H1 (cell line): ENCODE measurements around the gene ATP1A1. TPM values are rescaled to one million over a fixed set of nuclear protein-coding genes. Genes with fewer than 3 reads are reported as not detected.

ENCODE experiments used
- CTCF ChIA-PET: fragments of 300-600 bp; sonication (Branson Sonifier 250); formaldehyde crosslinking; loops from one replicate; lab custom pipeline; 2021; ENCODE audit not compliant: partially characterized antibody; lab: Charles Lee
- POLR2A ChIA-PET: fragments of 300-600 bp; sonication (Branson Sonifier 250); formaldehyde crosslinking; loops from one replicate; lab custom pipeline; 2021; ENCODE audit warnings: inconsistent platforms; ENCODE audit not compliant: partially characterized antibody; lab: Charles Lee
- DNase-seq, 2 experiments: peaks; one replicate each; pipeline versions ENCODE4 v3.0.0 to v3.0.0-alpha.2; 2010 to 2022; ENCODE audit warnings: low spot score in 2 of 2, low read depth in 1 of 2, mixed read lengths in 1 of 2
- FAIRE-seq: peaks from 2 replicates; lab custom pipeline; 2011; peaks lifted over from hg19 to GRCh38; lab: Jason Lieb, UNC
- H2AFZ ChIP-seq: 2 replicates; pipeline ENCODE4 v1.8.1; 2012; ENCODE audit warnings: low read length, inconsistent platforms
- H2AK5ac ChIP-seq: 2 replicates; pipeline ENCODE4 v1.6.1; 2013; ENCODE audit warnings: low read depth, low read length
- H2BK120ac ChIP-seq: replicated peaks from 2 replicates; pipeline ENCODE3; 2013; ENCODE audit warnings: low read depth, low read length, inconsistent platforms
- H2BK12ac ChIP-seq: 2 replicates; pipeline ENCODE4 v1.6.1; 2013; ENCODE audit warnings: low read depth, low read length
- H2BK15ac ChIP-seq: 2 replicates; pipeline ENCODE4 v1.6.1; 2013; ENCODE audit warnings: low read length
- H2BK20ac ChIP-seq: 2 replicates; pipeline ENCODE4 v1.6.1; 2013; ENCODE audit warnings: low read length
- H2BK5ac ChIP-seq: 2 replicates; pipeline ENCODE4 v1.6.1; 2013; ENCODE audit warnings: low read depth, low read length
- H3K14ac ChIP-seq: 2 replicates; pipeline ENCODE4 v1.6.1; 2013; ENCODE audit warnings: inconsistent platforms; ENCODE audit not compliant: insufficient read length
- H3K18ac ChIP-seq: 2 replicates; pipeline ENCODE4 v1.6.1; 2013; ENCODE audit warnings: low read length; ENCODE audit errors: extremely low read depth
- H3K23ac ChIP-seq: 2 replicates; pipeline ENCODE4 v1.6.1; 2013; ENCODE audit warnings: inconsistent platforms; ENCODE audit not compliant: insufficient read length
- H3K23me2 ChIP-seq: 2 replicates; pipeline ENCODE4 v1.6.1; 2013; ENCODE audit warnings: low read depth, low read length
- H3K27ac ChIP-seq: 2 replicates; pipeline ENCODE4 v1.6.1; 2011; ENCODE audit warnings: low read depth, low read length, inconsistent platforms
- H3K27me3 ChIP-seq, 4 experiments: replicated peaks in 1 of 4; 1 replicate in 1 of 4; 2 replicates in 3 of 4; pipeline versions ENCODE4 v1.6.1 to v1.8.1; 2011 to 2013; ENCODE audit warnings: low read length in 3 of 4, mild to moderate bottlenecking in 3 of 4, inconsistent platforms in 2 of 4, mixed read lengths in 2 of 4, moderate library complexity in 1 of 4; ENCODE audit not compliant: control insufficient read depth in 3 of 4, insufficient read depth in 3 of 4; ENCODE audit errors: extremely low read depth in 1 of 4
- H3K36me3 ChIP-seq, 4 experiments: 2 replicates each; pipeline versions ENCODE4 v1.6.1 to v1.8.1; 2011 to 2013; ENCODE audit warnings: mild to moderate bottlenecking in 4 of 4, low read length in 3 of 4, moderate library complexity in 2 of 4, control low read depth in 1 of 4, inconsistent platforms in 1 of 4; ENCODE audit not compliant: insufficient read depth in 4 of 4, control insufficient read depth in 2 of 4
- H3K4ac ChIP-seq: replicated peaks from 2 replicates; pipeline ENCODE3; 2013; ENCODE audit warnings: low read length, low read depth, mixed read lengths, inconsistent platforms; ENCODE audit not compliant: insufficient read length
- H3K4me1 ChIP-seq, 4 experiments: replicated peaks in 1 of 4; 1 replicate in 1 of 4; 2 replicates in 3 of 4; pipeline versions ENCODE4 v1.6.1 to v1.8.1; 2011 to 2013; ENCODE audit warnings: low read length in 3 of 4, inconsistent platforms in 2 of 4, mixed read lengths in 1 of 4; ENCODE audit not compliant: insufficient read depth in 4 of 4, control insufficient read depth in 3 of 4
- H3K4me2 ChIP-seq, 2 experiments: 2 replicates each; pipeline versions ENCODE4 v1.6.1 to v1.8.1; 2011 to 2013; ENCODE audit warnings: low read depth in 2 of 2, low read length in 2 of 2, control low read depth in 1 of 2, inconsistent platforms in 1 of 2, mild to moderate bottlenecking in 1 of 2; ENCODE audit not compliant: insufficient read depth in 1 of 2
- H3K4me3 ChIP-seq, 4 experiments: fragments of 200-600, 300-600 bp in 1 of 4; sonication (generic), shearing (Covaris generic), sonication (Bioruptor Twin) in 1 of 4; 2 replicates each; pipeline versions ENCODE4 v1.5.1 to v1.8.1; 2011 to 2016; ENCODE audit warnings: low read length in 4 of 4, low read depth in 3 of 4, control low read depth in 2 of 4, inconsistent platforms in 2 of 4, mild to moderate bottlenecking in 2 of 4, mixed read lengths in 1 of 4, moderate library complexity in 1 of 4; ENCODE audit not compliant: insufficient read depth in 2 of 4; ENCODE audit errors: extremely low read depth in 1 of 4
- H3K56ac ChIP-seq: replicated peaks from 2 replicates; pipeline ENCODE3; 2013; ENCODE audit warnings: low read depth, mild to moderate bottlenecking, mixed read lengths, low read length, inconsistent platforms; ENCODE audit not compliant: insufficient read length
- H3K79me1 ChIP-seq: 2 replicates; pipeline ENCODE4 v1.6.1; 2013; ENCODE audit warnings: low read depth, low read length, control low read depth
- H3K79me2 ChIP-seq, 2 experiments: 2 replicates each; pipeline versions ENCODE4 v1.6.1 to v1.8.1; 2012 to 2013; ENCODE audit warnings: low read length in 2 of 2, mild to moderate bottlenecking in 2 of 2, inconsistent platforms in 1 of 2; ENCODE audit not compliant: insufficient read depth in 2 of 2, control insufficient read depth in 1 of 2
- H3K9ac ChIP-seq, 4 experiments: replicated peaks in 1 of 4; 1 replicate in 1 of 4; 2 replicates in 3 of 4; pipeline versions ENCODE4 v1.6.1 to v1.8.1; 2011 to 2013; ENCODE audit warnings: low read depth in 3 of 4, low read length in 3 of 4, control low read depth in 2 of 4, mild to moderate bottlenecking in 2 of 4, moderate library complexity in 2 of 4, inconsistent platforms in 1 of 4; ENCODE audit errors: extremely low read depth in 1 of 4
- H3K9me3 ChIP-seq, 2 experiments: 2 replicates each; pipeline versions ENCODE4 v1.6.1 to v1.8.1; 2012 to 2013; ENCODE audit warnings: mild to moderate bottlenecking in 2 of 2, moderate library complexity in 2 of 2, control low read depth in 1 of 2, inconsistent platforms in 1 of 2, low read depth in 1 of 2, low read length in 1 of 2, mixed read lengths in 1 of 2; ENCODE audit not compliant: insufficient read depth in 2 of 2
- H4K20me1 ChIP-seq, 2 experiments: replicated peaks in 1 of 2; 2 replicates each; pipeline versions ENCODE3 to v1.8.1; 2011 to 2013; ENCODE audit warnings: inconsistent platforms in 2 of 2, low read length in 2 of 2, mild to moderate bottlenecking in 1 of 2; ENCODE audit not compliant: insufficient read depth in 2 of 2, control insufficient read depth in 1 of 2
- H4K5ac ChIP-seq: 2 replicates; pipeline ENCODE4 v1.6.1; 2013; ENCODE audit warnings: low read length, low read depth, mixed read lengths, inconsistent platforms; ENCODE audit not compliant: insufficient read length
- H4K8ac ChIP-seq: 2 replicates; pipeline ENCODE4 v1.8.0; 2013; ENCODE audit warnings: mild to moderate bottlenecking, moderate library complexity, low read length, inconsistent platforms; ENCODE audit not compliant: insufficient read depth; ENCODE audit errors: extremely low read depth
- H4K91ac ChIP-seq: replicated peaks from 2 replicates; pipeline ENCODE3; 2013; ENCODE audit warnings: low read length, mixed read lengths, inconsistent platforms; ENCODE audit not compliant: insufficient read length
- CBX8 ChIP-seq: fragments of 300-800, 300-1000 bp; sonication (generic); IDR thresholded peaks from 2 replicates; pipeline ENCODE4 v1.7.1; 2016; ENCODE audit warnings: low read depth, low read length, borderline replicate concordance
- CREB1 ChIP-seq: IDR thresholded peaks from 2 replicates; pipeline ENCODE4 v1.6.1; 2012; ENCODE audit warnings: inconsistent platforms
- E2F6 ChIP-seq: IDR thresholded peaks from 2 replicates; pipeline ENCODE4 v1.6.1; 2012; ENCODE audit warnings: inconsistent platforms
- RNF2 ChIP-seq: fragments of 200-900, 300-1000 bp; sonication (generic); IDR thresholded peaks from 2 replicates; pipeline ENCODE4 v1.7.1; 2016; ENCODE audit warnings: borderline replicate concordance, low read depth, mild to moderate bottlenecking, antibody characterized with exemption, low read length; ENCODE audit not compliant: poor library complexity, severe bottlenecking; ENCODE audit errors: missing control alignments
- SUZ12 ChIP-seq: fragments of 200-600 bp; sonication (generic); IDR thresholded peaks from 2 replicates; pipeline ENCODE4 v1.6.1; 2012; ENCODE audit warnings: mild to moderate bottlenecking, inconsistent platforms, low read length, moderate library complexity, mixed read lengths
- TEAD4 ChIP-seq: IDR thresholded peaks from 2 replicates; pipeline ENCODE4 v1.6.1; 2012; ENCODE audit warnings: low read depth, low read length, inconsistent platforms, mixed read lengths
- YY1 ChIP-seq: IDR thresholded peaks from 2 replicates; pipeline ENCODE4 v1.6.1; 2011; ENCODE audit warnings: low read depth, mild to moderate bottlenecking, low read length
- WGBS, 2 experiments: shearing (Covaris generic) in 1 of 2; methylation state at CpG; one replicate each; pipeline versions ENCODE4 v1.1.6 to v1.1.7; 2013 to 2015; ENCODE audit warnings: low lambda C conversion rate in 2 of 2, mixed read lengths in 2 of 2, inconsistent platforms in 1 of 2, low coverage in 1 of 2, missing lambda C conversion rate in 1 of 2; ENCODE audit not compliant: insufficient replicate concordance in 2 of 2, insufficient coverage in 1 of 2, insufficient read length in 1 of 2; ENCODE audit errors: extremely low coverage in 1 of 2, missing lambda C conversion rate in 1 of 2; 5-methylcytosine and 5-hydroxymethylcytosine counted together
- polyA plus RNA-seq, 7 experiments: library from polyadenylated mRNA; depleted of rRNA in 3 of 7; stranded (reverse) in 5 of 7; unstranded in 2 of 7; fragments of >200 nt in 5 of 7; fragments of 200-250 nt in 2 of 7; gene quantifications; 1 replicate in 5 of 7; 2 replicates in 1 of 7; 4 replicates in 1 of 7; pipeline versions ENCODE4 v1.2.1 to v1.2.3, GENCODE V29; 2011 to 2013; ENCODE audit warnings: missing spikeins in 2 of 7, mixed read lengths in 2 of 7
- total RNA-seq: library from RNA; stranded (reverse); fragmentation: NEBNext Ultra II Directional; extraction: Animal tissue kit (Norgen Biotek cat#: 25700); gene quantifications from 2 replicates; pipeline ENCODE4 v1.2.1, GENCODE V29; 2021

The ATP1A1 gene
- total and polyA plus RNA-seq, 2 of the 8 experiments (the other 6 are each of a cell fraction or from before 2014, with no cell fraction given) = 222 to 325 TPM

- Histone ChIP-seq H3K4me1 (peaks cover 0 to 15% (median 9%) of the 10 kb centered on the region in 4 experiments; a peak in 6 of 7 replicates), H2BK20ac (no peak overlapping the region), H3K23me2 (no peaks in the 10 kb centered on the region), H3K18ac (no peak overlapping the region), H3K56ac (no peak overlapping the region), H3K27ac (no peak overlapping the region), H3K4ac (no peak overlapping the region), H2BK120ac (no peak overlapping the region), H4K5ac (no peak overlapping the region), H3K27me3 (no peaks in the 10 kb centered on the region), H3K9ac (no peak overlapping the region), H2BK5ac (no peak overlapping the region), H2BK12ac (no peak overlapping the region), H2BK15ac (no peak overlapping the region), H3K79me1 (no peaks in the 10 kb centered on the region), H4K91ac (no peak overlapping the region), H3K4me2 (no peak overlapping the region), H2AFZ (no peak overlapping the region), H3K9me3 (no peaks in the 10 kb centered on the region), H3K79me2 (no peaks in the 10 kb centered on the region), H3K36me3 (no peaks in the 10 kb centered on the region), H3K4me3 (no peak overlapping the region), H4K8ac (no peak overlapping the region), H4K20me1 (no peaks in the 10 kb centered on the region), H3K14ac (no peak overlapping the region), H3K23ac (no peak overlapping the region), H2AK5ac (no peak overlapping the region)
- no peak for DNase-seq
- no peak for TF ChIP-seq CREB1
- no peak for TF ChIP-seq SUZ12
- TF ChIP-seq CBX8 = no peak
- no peak for TF ChIP-seq E2F6
- TF ChIP-seq RNF2 = no peak
- TF ChIP-seq TEAD4 = no peak
- 0 out of 2 replicates have a peak, but pooled peaks have one; percentile 12 for TF ChIP-seq YY1
- ChIA-PET CTCF (interaction anchor here (0.8 to 1.2 kb wide), 3 partner anchors 115 to 229 kb away, joined by 3 to 4 read pairs (median 3); no protein-coding TSS in a partner anchor), POLR2A (interaction anchor here (2.3 kb wide), 1 partner anchor 27 kb away, joined by 8 read pairs; the partner anchor contains the start of gene ATP1A1)
- no peak for FAIRE-seq
- WGBS, 2 experiments = 48% methylated on average over 2 of the region's 2 CpGs; no CpG with 5 or more reads in 1 of the 2 experiments
Observed at GRCh38 chr1:116345843-116346242, 27.2 kb upstream of the ATP1A1 start.
